Measurements from ENCODE around the gene RPS19. TPM values are rescaled to one million over a fixed set of nuclear protein-coding genes. Genes with fewer than 3 reads are reported as not detected.

RPS19 gene
- total RNA-seq, 4 donors from 2014 or later = 595 to 1,336 (median 1,016) TPM

GRCh38 chr19:41905273-41906002, 45.4 kb downstream of the RPS19 start:
- intact Hi-C loops (cut with DNase I; ENCODE audit: low total_unique reads) = no loop called here
- in situ Hi-C loops (cut with MboI; ENCODE audit: low pct_ligation_motif_present in 1 of 4, low pct_unique_long_range_greater_than_20kb in 1 of 4, low sequenced_read_pairs in 3 of 4) = no loop called here
- H3K4me1 ChIP-seq = peaks cover 0 to 21% (median 16%) of the 10 kb centered on the region in 4 donors
- H3K27ac ChIP-seq = peak overlapping the region; percentile 77 to 91 (median 83)
- H3K36me3 ChIP-seq = peaks cover 0 to 43% (median 20%) of the 10 kb centered on the region in 4 donors
- no peaks in the 10 kb centered on the region for H3K9me3 ChIP-seq
- H3K27me3 ChIP-seq = no peaks in the 10 kb centered on the region
- TF ChIP-seq EP300 (IDR thresholded peaks at IDR 0.05; ENCODE audit: low read depth) (no peak), POLR2A (IDR thresholded peaks at IDR 0.05) (no peak), CTCF (IDR thresholded peaks at IDR 0.05) (no peak), POLR2AphosphoS5 (IDR thresholded peaks at IDR 0.05) (peak in 1 of 3 donors; percentile 6)
- no peak for DNase-seq
- WGBS, 2 donors (ENCODE audit: low coverage in 1 of 2) = 83% methylated on average over 24 of the region's 24 CpGs; no CpG with 5 or more reads in 1 of the 2 donors
- H3K4me3 ChIP-seq = peak overlapping the region in 3 of 4 donors; percentile 15 to 39 (median 15)

- Histone ChIP-seq H3K4me1 (peaks cover 0 to 21% (median 16%) of the 10 kb centered on the region in 4 donors), H3K4me3 (no peak overlapping the region), H3K36me3 (peaks cover 0 to 38% (median 17%) of the 10 kb centered on the region in 4 donors), H3K27ac (no peak overlapping the region), H3K27me3 (peaks cover 4% of the 10 kb centered on the region), H3K9me3 (no peaks in the 10 kb centered on the region)
- intact Hi-C loops (cut with DNase I; ENCODE audit: low total_unique reads) (no loop called here), in situ Hi-C loops (cut with MboI; ENCODE audit: low pct_ligation_motif_present in 1 of 4, low pct_unique_long_range_greater_than_20kb in 1 of 4, low sequenced_read_pairs in 3 of 4) (no loop called here)
- TF ChIP-seq EP300 (IDR thresholded peaks at IDR 0.05; ENCODE audit: low read depth) = no peak
- no peak for TF ChIP-seq CTCF (IDR thresholded peaks at IDR 0.05)
- no peak for TF ChIP-seq POLR2AphosphoS5 (IDR thresholded peaks at IDR 0.05)
- 76 to 100% methylated on average over 1 to 9 of the region's 9 CpGs for WGBS, 2 donors (ENCODE audit: low coverage in 1 of 2)
- DNase-seq = no peak
These were observed 46.2 kb downstream of the RPS19 start for GRCh38 chr19:41906271-41906670.

GRCh38 chr19:41906916-41907680, 47.0 kb downstream of the RPS19 start:
- DNase-seq = no peak
- WGBS, 2 donors (ENCODE audit: low coverage in 1 of 2) = 73 to 81% methylated on average over 7 to 21 of the region's 21 CpGs
- intact Hi-C loops (cut with DNase I; ENCODE audit: low total_unique reads) = no loop called here
- in situ Hi-C loops (cut with MboI; ENCODE audit: low pct_ligation_motif_present in 1 of 4, low pct_unique_long_range_greater_than_20kb in 1 of 4, low sequenced_read_pairs in 3 of 4) = no loop called here
- Histone ChIP-seq H3K27ac (no peak overlapping the region), H3K27me3 (peaks cover 13% of the 10 kb centered on the region), H3K36me3 (peaks cover 0 to 30% (median 13%) of the 10 kb centered on the region in 4 donors), H3K9me3 (no peaks in the 10 kb centered on the region), H3K4me3 (no peak overlapping the region), H3K4me1 (peaks cover 0 to 21% (median 16%) of the 10 kb centered on the region in 4 donors)
- TF ChIP-seq POLR2A (IDR thresholded peaks at IDR 0.05) (no peak), EP300 (IDR thresholded peaks at IDR 0.05; ENCODE audit: low read depth) (no peak), POLR2AphosphoS5 (IDR thresholded peaks at IDR 0.05) (no peak), CTCF (IDR thresholded peaks at IDR 0.05) (no peak)

- intact Hi-C loops (cut with DNase I; ENCODE audit: low total_unique reads) (no loop called here), in situ Hi-C loops (cut with MboI; ENCODE audit: low pct_ligation_motif_present in 1 of 4, low pct_unique_long_range_greater_than_20kb in 1 of 4, low sequenced_read_pairs in 3 of 4) (no loop called here)
- H3K27ac ChIP-seq = no peak overlapping the region
- no peak for DNase-seq
- H3K4me3 ChIP-seq = no peak overlapping the region
- peaks cover 0 to 20% (median 8%) of the 10 kb centered on the region in 4 donors for H3K36me3 ChIP-seq
- WGBS, 2 donors (ENCODE audit: low coverage in 1 of 2) = 84 to 100% methylated on average over 1 to 25 of the region's 25 CpGs
- H3K4me1 ChIP-seq = peaks cover 0 to 26% (median 22%) of the 10 kb centered on the region in 4 donors
- H3K27me3 ChIP-seq = peaks cover 23% of the 10 kb centered on the region
- no peaks in the 10 kb centered on the region for H3K9me3 ChIP-seq
- TF ChIP-seq POLR2AphosphoS5 (IDR thresholded peaks at IDR 0.05) = no peak
- no peak for TF ChIP-seq EP300 (IDR thresholded peaks at IDR 0.05; ENCODE audit: low read depth)
- TF ChIP-seq CTCF (IDR thresholded peaks at IDR 0.05) = no peak
- no peak for TF ChIP-seq POLR2A (IDR thresholded peaks at IDR 0.05)
These were observed 48.0 kb downstream of the RPS19 start for GRCh38 chr19:41907994-41908615.
